T-helper 2 cell treated with Interferon-gamma antibody and Interleukin-4, amounts not matched to agents 100 ng/mL and 5 ng/mL, for 36 hours (primary cell): ENCODE data around the gene CCL15. TPM values are rescaled to one million over a fixed set of nuclear protein-coding genes. Genes with fewer than 3 reads are reported as not detected.
"Not testable (repeated sequence)": the region's sequence is repeated elsewhere in the genome, so short reads cannot be mapped to it uniquely, and the experiment has no call there.

Experiments
- intact Hi-C: fragments of 100-400 bp; cut with micrococcal nuclease; formaldehyde crosslinking; loops from one replicate; pipeline ENCODE4 v1.15.1; 2023
- total RNA-seq: library from RNA; stranded (reverse); gene quantifications from 2 replicates; pipeline ENCODE4 v1.2.3, GENCODE V29; 2022

CCL15 gene
- not detected in 2 replicates for total RNA-seq

GRCh38 chr17:36001110-36001771 lies at the start of gene CCL15:
Gene CCL15 (minus strand): TSS chr17:36001553. CDS start chr17:36001492, 61 bp downstream.
- intact Hi-C loops, result no loop called here

GRCh38 chr17:36049643-36050042 lies 48.3 kb upstream of the CCL15 start:
- intact Hi-C loops, result no loop called here

GRCh38 chr17:36048066-36048465 lies 46.7 kb upstream of the CCL15 start:
- intact Hi-C loops, result no loop called here

GRCh38 chr17:36036235-36036634 lies 34.9 kb upstream of the CCL15 start:
- intact Hi-C loops, result no loop called here

- intact Hi-C loops, result no loop called here
Observed at GRCh38 chr17:36034127-36034526, 32.8 kb upstream of the CCL15 start.

GRCh38 chr17:36030956-36031355 lies 29.6 kb upstream of the CCL15 start:
- intact Hi-C loops, result no loop called here

GRCh38 chr17:36027761-36028160 lies 26.4 kb upstream of the CCL15 start:
- intact Hi-C loops, result no loop called here

GRCh38 chr17:36024106-36024869 lies 22.9 kb upstream of the CCL15 start:
- intact Hi-C loops, result no loop called here

GRCh38 chr17:36019423-36019822 lies 18.1 kb upstream of the CCL15 start:
- intact Hi-C loops, result no loop called here

GRCh38 chr17:36017799-36018198 lies 16.4 kb upstream of the CCL15 start, which contains the start of gene CCL23:
Gene CCL23 (minus strand): TSS chr17:36017972. CDS start chr17:36017897, 75 bp downstream.
- intact Hi-C loops, result no loop called here

- intact Hi-C loops, result no loop called here
Observed at GRCh38 chr17:36016555-36016954, 15.2 kb upstream of the CCL15 start.

GRCh38 chr17:36015895-36016294 lies 14.5 kb upstream of the CCL15 start:
- intact Hi-C loops, result not testable (repeated sequence)

- intact Hi-C loops, result no loop called here
Observed at GRCh38 chr17:36014946-36015345, 13.6 kb upstream of the CCL15 start.

- intact Hi-C loops, result no loop called here
Observed at GRCh38 chr17:36011201-36011600, 9.8 kb upstream of the CCL15 start.

- intact Hi-C loops, result no loop called here
Observed at GRCh38 chr17:36008998-36009665, 7.8 kb upstream of the CCL15 start.

GRCh38 chr17:36004594-36005108 lies 3.3 kb upstream of the CCL15 start:
- intact Hi-C loops, result no loop called here

- intact Hi-C loops, result no loop called here
Observed at GRCh38 chr17:36002631-36003030, 1.3 kb upstream of the CCL15 start.

- intact Hi-C loops, result no loop called here
Observed at GRCh38 chr17:36001862-36002603, 680 bp upstream of the CCL15 start.

GRCh38 chr17:36000732-36001109 lies 632 bp downstream of the CCL15 start:
- intact Hi-C loops, result no loop called here

- intact Hi-C loops, result no loop called here
Observed at GRCh38 chr17:35998756-35999155, 2.6 kb downstream of the CCL15 start.

GRCh38 chr17:35998018-35998545 lies 3.3 kb downstream of the CCL15 start:
- intact Hi-C loops, result no loop called here
